Right atrium auricular region (tissue), 2 donors: ENCODE measurements around the gene RPGR. TPM values are rescaled to one million over a fixed set of nuclear protein-coding genes. Genes with fewer than 3 reads are reported as not detected.

Source experiments
- DNase-seq: peaks from one replicate; pipeline ENCODE4 v3.0.0-alpha.2; 2019; ENCODE audit warnings: low spot score
- H3K27ac ChIP-seq, 2 donors: fragments of 200-600 bp; sonication (generic); 1 replicate in 1 of 2; 2 replicates in 1 of 2; pipeline ENCODE4 v1.5.1; 2016 to 2019
- H3K27me3 ChIP-seq, 2 donors: fragments of 200-600 bp; sonication (generic); one replicate each; pipeline versions ENCODE4 v1.5.1 to v1.6.0; 2017 to 2019
- H3K36me3 ChIP-seq: fragments of 200-600 bp; sonication (generic); one replicate; pipeline ENCODE4 v1.5.1; 2016
- H3K4me1 ChIP-seq, 2 donors: fragments of 200-600 bp; sonication (generic); one replicate each; pipeline versions ENCODE4 v1.5.1 to v1.6.0; 2017 to 2019
- H3K4me3 ChIP-seq, 2 donors: fragments of 200-600 bp; sonication (generic); 1 replicate in 1 of 2; 2 replicates in 1 of 2; pipeline ENCODE4 v1.5.1; 2017 to 2019; ENCODE audit warnings: mild to moderate bottlenecking in 1 of 2, moderate library complexity in 1 of 2
- H3K9me3 ChIP-seq, 2 donors: fragments of 200-600 bp; sonication (generic); one replicate each; pipeline ENCODE4 v1.5.1; 2019
- CTCF ChIP-seq, 2 donors: fragments of 200-600 bp; sonication (generic); IDR thresholded peaks; one replicate each; pipeline ENCODE4 v1.5.1; 2019; ENCODE audit warnings: antibody characterized with exemption in 2 of 2
- total RNA-seq, 2 donors: library from RNA; depleted of rRNA; stranded (reverse); fragments of >200 nt; gene quantifications; one replicate each; pipeline ENCODE4 v1.1.0, GENCODE V29; 2016

Gene RPGR
- total RNA-seq, 2 donors from 2014 or later: 4.6 to 11.0 TPM

GRCh38 chrX:38282049-38282448 lies 45.3 kb downstream of the RPGR start:
- peak in 1 of 2 donors; percentile 58 for TF ChIP-seq CTCF (IDR thresholded peaks at IDR 0.05)
- Histone ChIP-seq H3K36me3 (no peaks in the 10 kb centered on the region), H3K27me3 (no peaks in the 10 kb centered on the region), H3K9me3 (no peaks in the 10 kb centered on the region), H3K4me1 (no peaks in the 10 kb centered on the region), H3K27ac (no peak overlapping the region), H3K4me3 (no peak overlapping the region)
- no peak for DNase-seq

- no peak overlapping the region for H3K27ac ChIP-seq
- H3K27me3 ChIP-seq: no peaks in the 10 kb centered on the region
- TF ChIP-seq CTCF (IDR thresholded peaks at IDR 0.05): no peak
Observed at GRCh38 chrX:38279188-38279587, 48.1 kb downstream of the RPGR start.

GRCh38 chrX:38278682-38279081 lies 48.6 kb downstream of the RPGR start:
- no peak for TF ChIP-seq CTCF (IDR thresholded peaks at IDR 0.05)
- H3K4me1 ChIP-seq: no peaks in the 10 kb centered on the region
- H3K27ac ChIP-seq: no peak overlapping the region
- no peaks in the 10 kb centered on the region for H3K9me3 ChIP-seq
- no peak overlapping the region for H3K4me3 ChIP-seq
- DNase-seq: no peak
- no peaks in the 10 kb centered on the region for H3K36me3 ChIP-seq
- no peaks in the 10 kb centered on the region for H3K27me3 ChIP-seq

More at GRCh38 chrX:38279188-38279587, 48.1 kb downstream of the RPGR start:
- Histone ChIP-seq H3K4me3 (no peak overlapping the region), H3K4me1 (no peaks in the 10 kb centered on the region), H3K9me3 (no peaks in the 10 kb centered on the region), H3K36me3 (no peaks in the 10 kb centered on the region)
- no peak for DNase-seq

GRCh38 chrX:38277802-38278201 lies 49.5 kb downstream of the RPGR start:
- H3K9me3 ChIP-seq: no peaks in the 10 kb centered on the region
- H3K27ac ChIP-seq: no peak overlapping the region
- H3K36me3 ChIP-seq: no peaks in the 10 kb centered on the region
- no peak for DNase-seq
- no peaks in the 10 kb centered on the region for H3K4me1 ChIP-seq
- no peaks in the 10 kb centered on the region for H3K27me3 ChIP-seq
- H3K4me3 ChIP-seq: no peak overlapping the region
- no peak for TF ChIP-seq CTCF (IDR thresholded peaks at IDR 0.05)

GRCh38 chrX:38277136-38277535 lies 50.2 kb downstream of the RPGR start:
- H3K36me3 ChIP-seq: no peaks in the 10 kb centered on the region
- H3K4me1 ChIP-seq: no peaks in the 10 kb centered on the region
- no peaks in the 10 kb centered on the region for H3K9me3 ChIP-seq
- no peak overlapping the region for H3K4me3 ChIP-seq
- TF ChIP-seq CTCF (IDR thresholded peaks at IDR 0.05): no peak
- no peak for DNase-seq
- H3K27me3 ChIP-seq: no peaks in the 10 kb centered on the region
- H3K27ac ChIP-seq: no peak overlapping the region

GRCh38 chrX:38276089-38276488 lies 51.2 kb downstream of the RPGR start:
- Histone ChIP-seq H3K27ac (no peak overlapping the region), H3K9me3 (no peaks in the 10 kb centered on the region)

More at GRCh38 chrX:38276089-38276488, 51.2 kb downstream of the RPGR start:
- Histone ChIP-seq H3K4me3 (no peak overlapping the region), H3K36me3 (no peaks in the 10 kb centered on the region), H3K4me1 (no peaks in the 10 kb centered on the region), H3K27me3 (no peaks in the 10 kb centered on the region)
- DNase-seq: no peak
- TF ChIP-seq CTCF (IDR thresholded peaks at IDR 0.05): no peak
